Upper lobe of right lung (tissue), 1 donor: Measurements from ENCODE around the gene ADRA2A. TPM values are rescaled to one million over a fixed set of nuclear protein-coding genes. Genes with fewer than 3 reads are reported as not detected.

Source experiments
- ATAC-seq: fragments of 200-7000 bp; cut with Tn5 transposase; one replicate; pipeline ENCODE4 v1.9.1; 2020; ENCODE audit warnings: mild to moderate bottlenecking, moderate library complexity
- DNase-seq: peaks from one replicate; pipeline ENCODE4 v3.0.0-alpha.2; 2020
- H3K27ac ChIP-seq: fragments of 200-600 bp; one replicate; pipeline ENCODE4 v1.8.0; 2022
- H3K27me3 ChIP-seq: fragments of 200-600 bp; one replicate; pipeline ENCODE4 v1.8.0; 2022; ENCODE audit warnings: mild to moderate bottlenecking
- H3K36me3 ChIP-seq: fragments of 200-600 bp; one replicate; pipeline ENCODE4 v1.8.0; 2022
- H3K4me1 ChIP-seq: fragments of 200-600 bp; one replicate; pipeline ENCODE4 v1.8.0; 2022
- H3K4me3 ChIP-seq: fragments of 200-600 bp; one replicate; pipeline ENCODE4 v1.8.0; 2022; ENCODE audit warnings: mild to moderate bottlenecking
- H3K9me3 ChIP-seq: fragments of 200-600 bp; one replicate; pipeline ENCODE4 v1.8.0; 2022
- CTCF ChIP-seq: fragments of 200-600 bp; IDR thresholded peaks from one replicate; pipeline ENCODE4 v1.8.0; 2022; ENCODE audit warnings: antibody characterized with exemption
- intact Hi-C: fragments of 100-400 bp; cut with DNase I; formaldehyde crosslinking; loops from one replicate; pipeline ENCODE4 v1.11.0; 2022
- total RNA-seq: library from RNA; stranded (reverse); fragmentation: NEBNext Ultra II Directional; extraction: Animal tissue kit (Norgen Biotek cat#: 25700); gene quantifications from one replicate; pipeline ENCODE4 v1.2.1, GENCODE V29; 2021
- donor health status: DM: no; HTN: yes; CAD: no; lungs with severe emphysema.

Gene ADRA2A
- total RNA-seq, 1 donor from 2014 or later = 4.9 TPM

GRCh38 chr10:111091833-111092232 lies 15.0 kb downstream of the ADRA2A start:
- Histone ChIP-seq H3K36me3 (no peaks in the 10 kb centered on the region), H3K27ac (no peak overlapping the region), H3K4me1 (no peaks in the 10 kb centered on the region), H3K27me3 (peaks cover 4% of the 10 kb centered on the region), H3K4me3 (no peak overlapping the region), H3K9me3 (no peaks in the 10 kb centered on the region)
- TF ChIP-seq CTCF = no peak
- ATAC-seq (no peak), DNase-seq (no peak)
- intact Hi-C loops = no loop called here

- ATAC-seq (no peak), DNase-seq (no peak)
- intact Hi-C loops = no loop called here
- H3K27ac ChIP-seq = no peak overlapping the region
- H3K36me3 ChIP-seq = no peaks in the 10 kb centered on the region
- no peak overlapping the region for H3K4me3 ChIP-seq
- H3K27me3 ChIP-seq = peaks cover 4% of the 10 kb centered on the region
- no peak for TF ChIP-seq CTCF
- H3K4me1 ChIP-seq = no peaks in the 10 kb centered on the region
- H3K9me3 ChIP-seq = no peaks in the 10 kb centered on the region
Measured at GRCh38 chr10:111093741-111094380, 17.0 kb downstream of the ADRA2A start.

- no peaks in the 10 kb centered on the region for H3K27me3 ChIP-seq
- no peak for TF ChIP-seq CTCF
- no peak for ATAC-seq
- H3K36me3 ChIP-seq = no peaks in the 10 kb centered on the region
- no peaks in the 10 kb centered on the region for H3K4me1 ChIP-seq
- no peak overlapping the region for H3K4me3 ChIP-seq
- no peaks in the 10 kb centered on the region for H3K9me3 ChIP-seq
- no peak overlapping the region for H3K27ac ChIP-seq
- intact Hi-C loops = no loop called here
- DNase-seq = peak; percentile 16
Measured at GRCh38 chr10:111098679-111099437, 22.0 kb downstream of the ADRA2A start.

- H3K27ac ChIP-seq = no peak overlapping the region
- H3K9me3 ChIP-seq = no peaks in the 10 kb centered on the region
- no peak for TF ChIP-seq CTCF
- intact Hi-C loops = no loop called here
- no peaks in the 10 kb centered on the region for H3K27me3 ChIP-seq
- ATAC-seq (no peak), DNase-seq (peak; percentile 17)
- H3K4me1 ChIP-seq = no peaks in the 10 kb centered on the region
- H3K4me3 ChIP-seq = no peak overlapping the region
- H3K36me3 ChIP-seq = no peaks in the 10 kb centered on the region
Measured at GRCh38 chr10:111100198-111100597, 23.4 kb downstream of the ADRA2A start.

- H3K27ac ChIP-seq = no peak overlapping the region
- no peak for TF ChIP-seq CTCF
- H3K9me3 ChIP-seq = no peaks in the 10 kb centered on the region
- no peaks in the 10 kb centered on the region for H3K27me3 ChIP-seq
- H3K4me1 ChIP-seq = no peaks in the 10 kb centered on the region
- no peak for DNase-seq
- no peak for ATAC-seq
- H3K4me3 ChIP-seq = no peak overlapping the region
- H3K36me3 ChIP-seq = no peaks in the 10 kb centered on the region
- intact Hi-C loops = no loop called here
Measured at GRCh38 chr10:111101796-111102195, 25.0 kb downstream of the ADRA2A start.
